AG09309 (cell line): ENCODE data around the gene TNFSF9.

ENCODE experiments used
- DNase-seq: peaks from one replicate; pipeline ENCODE4 v3.0.0-alpha.2; 2010; ENCODE audit warnings: low read depth
- H3K4me3 ChIP-seq: 2 replicates; pipeline ENCODE4 v1.5.1; 2011; ENCODE audit warnings: mild to moderate bottlenecking, low read depth, low read length, moderate library complexity; ENCODE audit not compliant: control insufficient read depth
- TF ChIP-seq, protein P1 (sequence below): IDR thresholded peaks from 2 replicates; pipeline ENCODE4 v1.5.1; 2011; ENCODE audit warnings: mild to moderate bottlenecking, low read depth, low read length, inconsistent platforms; ENCODE audit not compliant: insufficient read depth, control insufficient read depth; ENCODE audit errors: missing control alignments

Gene TNFSF9

DNA sequence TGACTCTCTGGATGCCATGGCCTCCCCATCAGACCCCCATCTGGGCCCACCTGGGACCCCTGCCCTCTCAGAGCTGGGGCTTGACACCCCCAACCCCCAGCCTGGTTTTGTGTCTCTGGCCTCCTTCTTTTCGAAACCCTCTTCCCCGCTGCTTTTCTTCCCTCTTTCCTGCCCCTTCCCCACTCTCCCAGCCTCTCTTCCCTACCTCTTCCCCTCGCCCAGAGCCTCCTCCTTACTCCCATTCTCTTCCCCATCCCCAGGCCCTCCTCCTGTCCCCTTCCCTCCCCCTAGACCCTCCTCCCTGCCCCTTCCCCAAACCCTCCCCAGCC lies 2.1 kb downstream of the TNFSF9 start:
- no peak overlapping the region for H3K4me3 ChIP-seq
- TF ChIP-seq, protein P1, sequence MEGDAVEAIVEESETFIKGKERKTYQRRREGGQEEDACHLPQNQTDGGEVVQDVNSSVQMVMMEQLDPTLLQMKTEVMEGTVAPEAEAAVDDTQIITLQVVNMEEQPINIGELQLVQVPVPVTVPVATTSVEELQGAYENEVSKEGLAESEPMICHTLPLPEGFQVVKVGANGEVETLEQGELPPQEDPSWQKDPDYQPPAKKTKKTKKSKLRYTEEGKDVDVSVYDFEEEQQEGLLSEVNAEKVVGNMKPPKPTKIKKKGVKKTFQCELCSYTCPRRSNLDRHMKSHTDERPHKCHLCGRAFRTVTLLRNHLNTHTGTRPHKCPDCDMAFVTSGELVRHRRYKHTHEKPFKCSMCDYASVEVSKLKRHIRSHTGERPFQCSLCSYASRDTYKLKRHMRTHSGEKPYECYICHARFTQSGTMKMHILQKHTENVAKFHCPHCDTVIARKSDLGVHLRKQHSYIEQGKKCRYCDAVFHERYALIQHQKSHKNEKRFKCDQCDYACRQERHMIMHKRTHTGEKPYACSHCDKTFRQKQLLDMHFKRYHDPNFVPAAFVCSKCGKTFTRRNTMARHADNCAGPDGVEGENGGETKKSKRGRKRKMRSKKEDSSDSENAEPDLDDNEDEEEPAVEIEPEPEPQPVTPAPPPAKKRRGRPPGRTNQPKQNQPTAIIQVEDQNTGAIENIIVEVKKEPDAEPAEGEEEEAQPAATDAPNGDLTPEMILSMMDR = no peak

DNA sequence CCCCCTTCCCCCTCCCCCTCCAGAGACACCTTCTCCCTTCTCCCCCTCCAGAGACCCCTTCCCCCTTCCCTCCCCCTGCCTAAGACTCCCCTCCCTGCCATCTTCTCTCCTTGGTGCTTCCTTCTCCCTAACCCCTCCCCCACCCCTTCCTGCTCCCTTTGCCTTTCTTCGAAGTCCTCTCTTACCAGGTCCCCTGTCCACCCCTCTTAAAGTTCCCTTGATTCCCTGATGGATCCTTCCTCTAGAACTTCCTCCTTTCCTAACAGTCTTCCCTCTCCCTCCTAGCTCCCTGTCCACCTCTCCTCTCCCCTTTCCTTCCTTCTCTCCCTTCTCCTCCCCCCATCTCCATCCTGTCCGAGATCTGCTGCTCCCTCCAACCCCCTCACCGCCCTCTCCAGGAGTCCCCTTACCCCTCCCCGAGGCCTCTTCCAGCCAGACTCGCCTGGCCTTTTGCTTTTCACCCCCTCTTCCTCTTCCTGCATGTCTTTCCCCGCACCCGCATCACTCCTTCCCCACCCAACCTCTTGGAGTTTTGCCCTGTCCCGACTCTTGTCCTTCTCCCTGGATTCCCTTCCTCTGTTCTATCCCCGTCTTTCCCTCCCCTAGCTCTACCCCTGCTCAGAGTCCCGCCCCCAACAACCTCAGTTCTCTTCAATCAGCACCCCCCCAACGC lies 3.1 kb downstream of the TNFSF9 start:
- no peak overlapping the region for H3K4me3 ChIP-seq
- DNase-seq = no peak
- TF ChIP-seq, protein P1 = no peak

More for the DNA sequence above, 2.1 kb downstream of the TNFSF9 start:
- DNase-seq = no peak

GRCh38 chr19:6534451-6535093 lies 3.7 kb downstream of the TNFSF9 start:
- TF ChIP-seq, protein P1 = no peak
- no peak overlapping the region for H3K4me3 ChIP-seq
- no peak for DNase-seq

GRCh38 chr19:6535558-6536137 lies 4.8 kb downstream of the TNFSF9 start:
- DNase-seq = no peak
- TF ChIP-seq, protein P1 = no peak
- H3K4me3 ChIP-seq = no peak overlapping the region

GRCh38 chr19:6539514-6539913 lies 8.7 kb downstream of the TNFSF9 start:
- no peak for DNase-seq
- TF ChIP-seq, protein P1 = no peak
- H3K4me3 ChIP-seq = no peak overlapping the region

GRCh38 chr19:6540918-6541689 lies 10.3 kb downstream of the TNFSF9 start:
- no peak overlapping the region for H3K4me3 ChIP-seq
- no peak for DNase-seq

More at GRCh38 chr19:6540918-6541689, 10.3 kb downstream of the TNFSF9 start:
- TF ChIP-seq, protein P1 = no peak
